GM12878 (cell line): ENCODE measurements around the gene RPL7A. TPM values are rescaled to one million over a fixed set of nuclear protein-coding genes. Genes with fewer than 3 reads are reported as not detected.
A peak's percentile ranks its signal among the peaks of the same experiment; 100 is the strongest.
"Not testable (repeated sequence)": the region's sequence is repeated elsewhere in the genome, so short reads cannot be mapped to it uniquely, and the experiment has no call there.

Experiments used
- ATAC-seq: fragments of 200-7000 bp; cut with Tn5 transposase; 3 replicates; pipeline ENCODE4 v1.9.1; 2020; ENCODE audit warnings: mild to moderate bottlenecking, moderate library complexity
- BruUV-seq: library from RNA; stranded (reverse); fragments of 400-500 nt; replicated peaks from 2 replicates; lab custom pipeline; 2021; lab: Mats Ljungman, UMichigan
- CTCF ChIA-PET: fragments of 300-600 bp; sonication (Branson Sonifier 250); formaldehyde crosslinking; extraction: SDS; loops from one replicate; lab custom pipeline; 2021; ENCODE audit warnings: inconsistent platforms; lab: Yijun Ruan, JAX
- POLR2A ChIA-PET: fragments of 350-600 bp; formaldehyde crosslinking; extraction: SDS; loops from one replicate; lab custom pipeline; 2021; ENCODE audit warnings: inconsistent platforms; lab: Charles Lee
- RAD21 ChIA-PET: fragments of 300-600 bp; sonication (Branson Sonifier 250); formaldehyde crosslinking; loops from one replicate; lab custom pipeline; 2023; ENCODE audit warnings: antibody characterized with exemption; ENCODE audit not compliant: unreplicated experiment; lab: Charles Lee
- SMC1A ChIA-PET: fragments of 300-600 bp; sonication (Branson Sonifier 250); formaldehyde crosslinking; loops from one replicate; lab custom pipeline; 2023; ENCODE audit not compliant: unreplicated experiment, uncharacterized antibody; lab: Charles Lee
- DNase-seq: peaks from one replicate; pipeline ENCODE4 v3.0.0-alpha.2; 2011; ENCODE audit warnings: low read depth, low spot score
- FAIRE-seq: peaks from 3 replicates; lab custom pipeline; 2011; peaks lifted over from hg19 to GRCh38; lab: Jason Lieb, UNC
- H2AFZ ChIP-seq: 2 replicates; pipeline ENCODE4 v1.6.0; 2011; ENCODE audit warnings: low read depth, low read length, control low read depth; ENCODE audit not compliant: control insufficient read depth
- H3K27ac ChIP-seq: 2 replicates; pipeline ENCODE4 v1.5.1; 2011; ENCODE audit warnings: control low read depth; ENCODE audit not compliant: control insufficient read depth, insufficient read depth
- H3K27me3 ChIP-seq, 2 experiments: replicated peaks in 1 of 2; 2 replicates each; pipeline versions ENCODE4 v1.6.0 to v1.6.1; 2011; ENCODE audit warnings: low read length in 1 of 2; ENCODE audit not compliant: control insufficient read depth in 2 of 2, insufficient read depth in 2 of 2
- H3K36me3 ChIP-seq, 2 experiments: 2 replicates each; pipeline ENCODE4 v1.5.1; 2011; ENCODE audit warnings: low read length in 1 of 2; ENCODE audit not compliant: control insufficient read depth in 2 of 2, insufficient read depth in 2 of 2
- H3K4me1 ChIP-seq: 2 replicates; pipeline ENCODE4 v1.6.1; 2011; ENCODE audit warnings: mild to moderate bottlenecking, low read length, moderate library complexity, mixed read lengths; ENCODE audit not compliant: control insufficient read depth, insufficient read depth
- H3K4me2 ChIP-seq: 2 replicates; pipeline ENCODE4 v1.6.0; 2011; ENCODE audit warnings: control low read depth; ENCODE audit not compliant: control insufficient read depth, insufficient read depth
- H3K4me3 ChIP-seq: fragments of 200-600 bp; sonication (generic); 2 replicates; pipeline ENCODE4 v1.5.1; 2016
- H3K79me2 ChIP-seq: 2 replicates; pipeline ENCODE4 v1.6.0; 2011; ENCODE audit warnings: low read length; ENCODE audit not compliant: control insufficient read depth, insufficient read depth
- H3K9ac ChIP-seq: 2 replicates; pipeline ENCODE4 v1.8.0; 2011; ENCODE audit warnings: low read length, control low read depth, mixed read lengths; ENCODE audit not compliant: control insufficient read depth, insufficient read depth
- H3K9me3 ChIP-seq: replicated peaks from 3 replicates; pipeline ENCODE4 v1.5.1; 2011; ENCODE audit warnings: mild to moderate bottlenecking, low read length; ENCODE audit not compliant: control insufficient read depth, insufficient read depth
- H4K20me1 ChIP-seq: 2 replicates; pipeline ENCODE4 v1.6.0; 2011; ENCODE audit not compliant: control insufficient read depth, insufficient read depth
- CREB1 ChIP-seq: IDR thresholded peaks from 2 replicates; pipeline ENCODE4 v1.6.1; 2012; ENCODE audit warnings: low read depth, mild to moderate bottlenecking, inconsistent platforms
- POLR2AphosphoS2 ChIP-seq: IDR thresholded peaks from 2 replicates; pipeline ENCODE4 v1.6.1; 2011; ENCODE audit warnings: low read depth, mild to moderate bottlenecking, low read length, improper control_type of control experiment, moderate library complexity
- RAD21 ChIP-seq: IDR thresholded peaks from 2 replicates; pipeline ENCODE4 v1.6.1; 2011; ENCODE audit warnings: mild to moderate bottlenecking, low read depth, low read length, moderate library complexity; ENCODE audit not compliant: insufficient read depth
- RUNX3 ChIP-seq: IDR thresholded peaks from 2 replicates; pipeline ENCODE4 v1.6.1; 2012; ENCODE audit warnings: low read length, inconsistent platforms
- WGBS: methylation state at CpG from one replicate; pipeline ENCODE4 v1.1.6; 2016; ENCODE audit warnings: low lambda C conversion rate; ENCODE audit not compliant: insufficient replicate concordance, insufficient coverage; ENCODE audit errors: missing lambda C conversion rate; 5-methylcytosine and 5-hydroxymethylcytosine counted together
- in situ Hi-C: fragments of 300-500 bp; cut with MboI; formaldehyde crosslinking; loops from 9 replicates; pipeline ENCODE4 v1.14.3; 2018; ENCODE audit warnings: mixed read lengths
- intact Hi-C: fragments of 100-400 bp; cut with micrococcal nuclease; formaldehyde crosslinking; loops from one replicate; pipeline ENCODE4 v1.14.2; 2022; ENCODE audit not compliant: unreplicated experiment
- polyA plus RNA-seq, 11 experiments: library from polyadenylated mRNA; depleted of rRNA in 4 of 11; unstranded in 6 of 11; stranded (reverse) in 5 of 11; fragments of >200 nt; fragmentation: Nextera tagmentation in 4 of 11; fragmentation: Illumina TruSeq in 1 of 11; extraction: Ambion mirVana in 4 of 11; extraction: Trizol in 1 of 11; gene quantifications; 1 replicate in 1 of 11; 2 replicates in 10 of 11; pipeline versions ENCODE4 v1.2.1 to v1.2.3, GENCODE V29; 2011 to 2016; ENCODE audit warnings: inconsistent platforms in 2 of 11, missing spikeins in 2 of 11, low read depth in 1 of 11
- total RNA-seq, 4 experiments: library from RNA; depleted of rRNA in 3 of 4; stranded (reverse); fragments of >200 nt in 3 of 4; fragmentation: Illumina TruSeq in 1 of 4; extraction: Trizol in 1 of 4; gene quantifications; 2 replicates each; pipeline versions ENCODE4 v1.2.1 to v1.2.3, GENCODE V29; 2013 to 2021
- TF ChIP-seq, protein P1 (sequence below), 3 experiments: IDR thresholded peaks in 2 of 3; conservative IDR thresholded peaks in 1 of 3; 2 replicates each; pipeline ENCODE4 v1.5.1; 2011; ENCODE audit warnings: low read depth in 3 of 3, low read length in 3 of 3, mild to moderate bottlenecking in 3 of 3, control low read depth in 2 of 3, moderate library complexity in 2 of 3, inconsistent platforms in 1 of 3, mixed read lengths in 1 of 3; ENCODE audit not compliant: control insufficient read depth in 2 of 3, insufficient read depth in 1 of 3; ENCODE audit errors: extremely low read depth in 1 of 3

Gene RPL7A
- total and polyA plus RNA-seq, 10 of the 15 experiments (the other 5 are each of a cell fraction or from before 2014, with no cell fraction given): 917 to 5,193 (median 3,326) TPM

DNA sequence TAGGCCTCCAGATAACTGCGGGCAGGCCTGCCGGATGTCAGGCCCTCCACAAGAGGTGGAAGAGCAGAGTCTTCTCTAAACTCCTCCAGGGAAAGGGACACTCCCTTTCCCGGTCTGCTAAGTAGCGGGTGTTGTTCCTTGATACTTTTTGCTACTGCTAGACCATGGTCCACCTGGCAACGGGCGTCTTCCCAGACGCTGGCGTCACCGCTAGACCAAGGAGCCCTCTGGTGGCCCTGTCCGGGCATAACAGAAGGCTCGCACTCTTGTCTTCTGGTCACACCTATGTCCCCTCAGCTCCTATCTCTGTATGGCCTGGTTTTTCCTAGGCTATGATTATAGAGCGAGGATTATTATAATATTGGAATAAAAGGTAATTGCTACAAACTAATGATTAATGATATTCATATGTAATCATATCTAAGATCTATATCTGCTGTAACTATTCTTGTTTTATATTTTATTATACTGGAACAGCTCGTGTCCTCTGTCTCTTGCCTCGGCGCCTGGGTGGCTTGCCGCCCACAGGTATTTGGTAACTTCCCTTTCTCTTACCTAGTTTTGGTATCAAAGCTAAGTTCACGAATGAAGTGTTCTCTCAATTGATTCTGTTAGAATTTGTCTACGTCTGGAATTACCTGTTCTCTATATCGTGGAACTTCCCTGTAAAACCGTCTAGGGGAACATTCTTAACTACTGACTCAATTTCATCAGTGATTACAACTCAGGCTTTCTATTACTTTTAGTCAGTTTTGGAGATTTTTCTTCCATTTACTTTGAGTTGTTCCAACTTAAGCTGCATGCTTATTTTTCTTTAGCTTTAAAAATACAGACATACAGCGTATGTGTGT lies 18.5 kb upstream of the RPL7A start:
- ChIA-PET POLR2A (interaction anchor here (0.6 to 1.2 kb wide), 4 partner anchors 12 to 421 kb away, joined by 3 to 4 read pairs (median 3); partner anchors contain the start of genes SURF1 and SURF2), RAD21 (interaction anchor here (0.8 to 1.2 kb wide), 4 partner anchors 44 to 148 kb away, joined by 3 to 4 read pairs (median 3); no protein-coding TSS in a partner anchor), CTCF (interaction anchor here (0.6 to 2.5 kb wide), 10 partner anchors 18 to 939 kb away, joined by 3 to 29 read pairs (median 4); partner anchors contain the start of genes MED22 and RPL7A), SMC1A (interaction anchor here (1.0 to 2.6 kb wide), 2 partner anchors 26 to 142 kb away, joined by 4 to 21 read pairs; no protein-coding TSS in a partner anchor)
- H4K20me1 ChIP-seq, H3K4me1 ChIP-seq, H3K27me3 ChIP-seq, H3K9me3 ChIP-seq, BruUV-seq, H3K27ac ChIP-seq, in situ Hi-C loops, H3K9ac ChIP-seq, H3K4me2 ChIP-seq, FAIRE-seq, ATAC-seq, DNase-seq, H2AFZ ChIP-seq, H3K4me3 ChIP-seq: not testable (repeated sequence)
- peaks cover 11% of the 10 kb centered on the region for H3K79me2 ChIP-seq
- TF ChIP-seq RAD21 (peak; percentile 28; the same call in 1 of the 2 replicates), RUNX3 (0 out of 2 replicates have a peak, but pooled peaks have one; percentile 9), POLR2AphosphoS2 (0 out of 2 replicates have a peak, but pooled peaks have one; percentile 33), CREB1 (0 out of 2 replicates have a peak, but pooled peaks have one; percentile 12)
- TF ChIP-seq, protein P1, sequence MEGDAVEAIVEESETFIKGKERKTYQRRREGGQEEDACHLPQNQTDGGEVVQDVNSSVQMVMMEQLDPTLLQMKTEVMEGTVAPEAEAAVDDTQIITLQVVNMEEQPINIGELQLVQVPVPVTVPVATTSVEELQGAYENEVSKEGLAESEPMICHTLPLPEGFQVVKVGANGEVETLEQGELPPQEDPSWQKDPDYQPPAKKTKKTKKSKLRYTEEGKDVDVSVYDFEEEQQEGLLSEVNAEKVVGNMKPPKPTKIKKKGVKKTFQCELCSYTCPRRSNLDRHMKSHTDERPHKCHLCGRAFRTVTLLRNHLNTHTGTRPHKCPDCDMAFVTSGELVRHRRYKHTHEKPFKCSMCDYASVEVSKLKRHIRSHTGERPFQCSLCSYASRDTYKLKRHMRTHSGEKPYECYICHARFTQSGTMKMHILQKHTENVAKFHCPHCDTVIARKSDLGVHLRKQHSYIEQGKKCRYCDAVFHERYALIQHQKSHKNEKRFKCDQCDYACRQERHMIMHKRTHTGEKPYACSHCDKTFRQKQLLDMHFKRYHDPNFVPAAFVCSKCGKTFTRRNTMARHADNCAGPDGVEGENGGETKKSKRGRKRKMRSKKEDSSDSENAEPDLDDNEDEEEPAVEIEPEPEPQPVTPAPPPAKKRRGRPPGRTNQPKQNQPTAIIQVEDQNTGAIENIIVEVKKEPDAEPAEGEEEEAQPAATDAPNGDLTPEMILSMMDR (IDR thresholded peaks at IDR 0.05 in 2 of 3, conservative IDR thresholded peaks at IDR 0.05 in 1 of 3; ENCODE audit: control insufficient read depth in 2 of 3, extremely low read depth in 1 of 3, insufficient read depth in 1 of 3, low read depth in 3 of 3, low read length in 3 of 3): peak; percentile 33 to 54 (median 48); a peak in 4 of 6 replicates
- intact Hi-C loops: loop anchor here (10.0 kb wide), 1 partner anchor 145 kb away; no protein-coding TSS in a partner anchor
- WGBS: 39% methylated on average over 21 of the region's 21 CpGs
- H3K36me3 ChIP-seq: peaks cover 14 to 24% of the 10 kb centered on the region in 2 experiments; a peak in 3 of 4 replicates
